HG03520 (cell line): Measurements from ENCODE around the gene LRPAP1.
"Not testable (repeated sequence)": the region's sequence is repeated elsewhere in the genome, so short reads cannot be mapped to it uniquely, and the experiment has no call there.

ENCODE experiments used
- ATAC-seq: cut with Tn5 transposase; IDR thresholded peaks from one replicate; pipeline ENCODE4 v1.9.1; 2021; ENCODE audit warnings: mild to moderate bottlenecking, moderate library complexity; ENCODE audit not compliant: unreplicated experiment

Gene LRPAP1

GRCh38 chr4:3535812-3536211 is 3.6 kb upstream of the LRPAP1 start:
- ATAC-seq = not testable (repeated sequence)

- ATAC-seq = no peak
Measured at GRCh38 chr4:3533423-3533820, 1.2 kb upstream of the LRPAP1 start.

- ATAC-seq = peak; percentile 34
Measured at GRCh38 chr4:3532751-3533422, 665 bp upstream of the LRPAP1 start.

GRCh38 chr4:3531318-3531878 is 824 bp downstream of the LRPAP1 start:
- no peak for ATAC-seq

- no peak for ATAC-seq
Measured at GRCh38 chr4:3530663-3531254, 1.5 kb downstream of the LRPAP1 start.

GRCh38 chr4:3530051-3530450 is 2.2 kb downstream of the LRPAP1 start:
- no peak for ATAC-seq

- no peak for ATAC-seq
Measured at GRCh38 chr4:3529363-3529762, 2.9 kb downstream of the LRPAP1 start.

- no peak for ATAC-seq
Measured at GRCh38 chr4:3527914-3528876, 4.0 kb downstream of the LRPAP1 start.

GRCh38 chr4:3527101-3527913 is 4.9 kb downstream of the LRPAP1 start:
- ATAC-seq = no peak

- no peak for ATAC-seq
Measured at GRCh38 chr4:3526456-3526855, 5.8 kb downstream of the LRPAP1 start.

- no peak for ATAC-seq
Measured at GRCh38 chr4:3525532-3526430, 6.4 kb downstream of the LRPAP1 start.

- ATAC-seq = no peak
Measured at GRCh38 chr4:3524920-3525319, 7.3 kb downstream of the LRPAP1 start.

GRCh38 chr4:3524349-3524748 is 7.9 kb downstream of the LRPAP1 start:
- no peak for ATAC-seq

- ATAC-seq = no peak
Measured at GRCh38 chr4:3523628-3524221, 8.5 kb downstream of the LRPAP1 start.

- no peak for ATAC-seq
Measured at GRCh38 chr4:3523146-3523627, 9.0 kb downstream of the LRPAP1 start.

- no peak for ATAC-seq
Measured at GRCh38 chr4:3522651-3523050, 9.6 kb downstream of the LRPAP1 start.

GRCh38 chr4:3522326-3522640 is 9.9 kb downstream of the LRPAP1 start:
- no peak for ATAC-seq

- no peak for ATAC-seq
Measured at GRCh38 chr4:3521621-3522325, 10.4 kb downstream of the LRPAP1 start.
